GM12878 (cell line): ENCODE data around the gene TMEM167B. TPM values are rescaled to one million over a fixed set of nuclear protein-coding genes. Genes with fewer than 3 reads are reported as not detected.

Experiments used
- ATAC-seq: fragments of 200-7000 bp; cut with Tn5 transposase; 3 replicates; pipeline ENCODE4 v1.9.1; 2020; ENCODE audit warnings: mild to moderate bottlenecking, moderate library complexity
- BruUV-seq: library from RNA; stranded (reverse); fragments of 400-500 nt; replicated peaks from 2 replicates; lab custom pipeline; 2021; lab: Mats Ljungman, UMichigan
- CTCF ChIA-PET: fragments of 300-600 bp; sonication (Branson Sonifier 250); formaldehyde crosslinking; extraction: SDS; loops from one replicate; lab custom pipeline; 2021; ENCODE audit warnings: inconsistent platforms; lab: Yijun Ruan, JAX
- POLR2A ChIA-PET: fragments of 350-600 bp; formaldehyde crosslinking; extraction: SDS; loops from one replicate; lab custom pipeline; 2021; ENCODE audit warnings: inconsistent platforms; lab: Charles Lee
- RAD21 ChIA-PET: fragments of 300-600 bp; sonication (Branson Sonifier 250); formaldehyde crosslinking; loops from one replicate; lab custom pipeline; 2023; ENCODE audit warnings: antibody characterized with exemption; ENCODE audit not compliant: unreplicated experiment; lab: Charles Lee
- SMC1A ChIA-PET: fragments of 300-600 bp; sonication (Branson Sonifier 250); formaldehyde crosslinking; loops from one replicate; lab custom pipeline; 2023; ENCODE audit not compliant: unreplicated experiment, uncharacterized antibody; lab: Charles Lee
- DNase-seq: peaks from one replicate; pipeline ENCODE4 v3.0.0-alpha.2; 2011; ENCODE audit warnings: low read depth, low spot score
- FAIRE-seq: peaks from 3 replicates; lab custom pipeline; 2011; peaks lifted over from hg19 to GRCh38; lab: Jason Lieb, UNC
- H2AFZ ChIP-seq: 2 replicates; pipeline ENCODE4 v1.6.0; 2011; ENCODE audit warnings: low read depth, low read length, control low read depth; ENCODE audit not compliant: control insufficient read depth
- H3K27ac ChIP-seq: 2 replicates; pipeline ENCODE4 v1.5.1; 2011; ENCODE audit warnings: control low read depth; ENCODE audit not compliant: control insufficient read depth, insufficient read depth
- H3K27me3 ChIP-seq, 2 experiments: replicated peaks in 1 of 2; 2 replicates each; pipeline versions ENCODE4 v1.6.0 to v1.6.1; 2011; ENCODE audit warnings: low read length in 1 of 2; ENCODE audit not compliant: control insufficient read depth in 2 of 2, insufficient read depth in 2 of 2
- H3K36me3 ChIP-seq, 2 experiments: 2 replicates each; pipeline ENCODE4 v1.5.1; 2011; ENCODE audit warnings: low read length in 1 of 2; ENCODE audit not compliant: control insufficient read depth in 2 of 2, insufficient read depth in 2 of 2
- H3K4me1 ChIP-seq: 2 replicates; pipeline ENCODE4 v1.6.1; 2011; ENCODE audit warnings: mild to moderate bottlenecking, low read length, moderate library complexity, mixed read lengths; ENCODE audit not compliant: control insufficient read depth, insufficient read depth
- H3K4me2 ChIP-seq: 2 replicates; pipeline ENCODE4 v1.6.0; 2011; ENCODE audit warnings: control low read depth; ENCODE audit not compliant: control insufficient read depth, insufficient read depth
- H3K4me3 ChIP-seq: fragments of 200-600 bp; sonication (generic); 2 replicates; pipeline ENCODE4 v1.5.1; 2016
- H3K79me2 ChIP-seq: 2 replicates; pipeline ENCODE4 v1.6.0; 2011; ENCODE audit warnings: low read length; ENCODE audit not compliant: control insufficient read depth, insufficient read depth
- H3K9ac ChIP-seq: 2 replicates; pipeline ENCODE4 v1.8.0; 2011; ENCODE audit warnings: low read length, control low read depth, mixed read lengths; ENCODE audit not compliant: control insufficient read depth, insufficient read depth
- H3K9me3 ChIP-seq: replicated peaks from 3 replicates; pipeline ENCODE4 v1.5.1; 2011; ENCODE audit warnings: mild to moderate bottlenecking, low read length; ENCODE audit not compliant: control insufficient read depth, insufficient read depth
- H4K20me1 ChIP-seq: 2 replicates; pipeline ENCODE4 v1.6.0; 2011; ENCODE audit not compliant: control insufficient read depth, insufficient read depth
- E2F8 ChIP-seq: fragments of 450-650 bp; IDR thresholded peaks from 2 replicates; pipeline ENCODE4 v1.6.1; 2018; ENCODE audit warnings: mild to moderate bottlenecking, low read depth, moderate library complexity; ENCODE audit not compliant: partially characterized antibody
- FOXK2 ChIP-seq: fragments of 450-650 bp; IDR thresholded peaks from 2 replicates; pipeline ENCODE4 v1.6.1; 2017; ENCODE audit warnings: mild to moderate bottlenecking, moderate library complexity
- HDAC2 ChIP-seq: fragments of 200-600 bp; sonication (generic); IDR thresholded peaks from 2 replicates; pipeline ENCODE4 v1.6.1; 2017
- RUNX3 ChIP-seq: IDR thresholded peaks from 2 replicates; pipeline ENCODE4 v1.6.1; 2012; ENCODE audit warnings: low read length, inconsistent platforms
- SIN3A ChIP-seq: IDR thresholded peaks from 2 replicates; pipeline ENCODE4 v1.6.1; 2012; ENCODE audit warnings: low read depth, low read length, improper control_type of control experiment
- WGBS: methylation state at CpG from one replicate; pipeline ENCODE4 v1.1.6; 2016; ENCODE audit warnings: low lambda C conversion rate; ENCODE audit not compliant: insufficient replicate concordance, insufficient coverage; ENCODE audit errors: missing lambda C conversion rate; 5-methylcytosine and 5-hydroxymethylcytosine counted together
- in situ Hi-C: fragments of 300-500 bp; cut with MboI; formaldehyde crosslinking; loops from 9 replicates; pipeline ENCODE4 v1.14.3; 2018; ENCODE audit warnings: mixed read lengths
- intact Hi-C: fragments of 100-400 bp; cut with micrococcal nuclease; formaldehyde crosslinking; loops from one replicate; pipeline ENCODE4 v1.14.2; 2022; ENCODE audit not compliant: unreplicated experiment
- polyA plus RNA-seq, 11 experiments: library from polyadenylated mRNA; depleted of rRNA in 4 of 11; unstranded in 6 of 11; stranded (reverse) in 5 of 11; fragments of >200 nt; fragmentation: Nextera tagmentation in 4 of 11; fragmentation: Illumina TruSeq in 1 of 11; extraction: Ambion mirVana in 4 of 11; extraction: Trizol in 1 of 11; gene quantifications; 1 replicate in 1 of 11; 2 replicates in 10 of 11; pipeline versions ENCODE4 v1.2.1 to v1.2.3, GENCODE V29; 2011 to 2016; ENCODE audit warnings: inconsistent platforms in 2 of 11, missing spikeins in 2 of 11, low read depth in 1 of 11
- total RNA-seq, 4 experiments: library from RNA; depleted of rRNA in 3 of 4; stranded (reverse); fragments of >200 nt in 3 of 4; fragmentation: Illumina TruSeq in 1 of 4; extraction: Trizol in 1 of 4; gene quantifications; 2 replicates each; pipeline versions ENCODE4 v1.2.1 to v1.2.3, GENCODE V29; 2013 to 2021
- TF ChIP-seq, protein P1 (sequence below): fragments of 450-650 bp; formaldehyde crosslinking; IDR thresholded peaks from 2 replicates; pipeline ENCODE4 v1.5.0; 2022; ENCODE audit warnings: mild to moderate bottlenecking, missing genetic modification characterization

The TMEM167B gene
- total and polyA plus RNA-seq, 10 of the 15 experiments (the other 5 are each of a cell fraction or from before 2014, with no cell fraction given): 15.6 to 26.1 (median 21.1) TPM

DNA sequence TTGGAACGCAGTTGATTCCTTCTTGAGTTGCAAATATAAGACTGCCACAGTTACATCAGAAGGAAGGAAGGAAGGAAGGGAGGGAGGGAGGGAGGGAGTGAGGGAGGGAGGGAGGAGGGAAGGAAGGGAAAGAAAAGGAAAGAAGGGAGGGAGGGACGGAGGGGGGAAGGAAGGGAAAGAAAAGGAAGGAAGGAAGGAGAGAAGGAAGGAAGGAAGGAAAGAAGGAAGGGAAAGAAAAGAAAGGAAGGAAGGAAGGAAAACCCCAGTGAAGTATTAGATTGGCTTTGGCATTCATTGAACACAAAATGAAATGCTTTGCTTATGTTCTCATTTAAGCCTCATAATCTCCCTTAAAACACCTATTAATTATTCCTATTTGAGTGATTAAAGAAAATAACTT lies 42.2 kb upstream of the TMEM167B start:
- intact Hi-C loops (no loop called here), in situ Hi-C loops (no loop called here)
- no peak for ATAC-seq
- RAD21 ChIA-PET: no interaction called here
- no peak for DNase-seq
- no TSS peak for BruUV-seq
- H3K27me3 ChIP-seq: no peaks in the 10 kb centered on the region
- no peaks in the 10 kb centered on the region for H3K36me3 ChIP-seq
- 0% methylated on average over 1 of the region's 2 CpGs for WGBS
- no peak overlapping the region for H2AFZ ChIP-seq
- H3K9me3 ChIP-seq: no peaks in the 10 kb centered on the region
- no peak overlapping the region for H3K4me2 ChIP-seq
- SMC1A ChIA-PET: no interaction called here
- H3K4me3 ChIP-seq: no peak overlapping the region
- no peaks in the 10 kb centered on the region for H4K20me1 ChIP-seq
- H3K27ac ChIP-seq: no peak overlapping the region
- FAIRE-seq: no peak
- H3K79me2 ChIP-seq: no peaks in the 10 kb centered on the region
- TF ChIP-seq HDAC2 (no peak), E2F8 (no peak), FOXK2 (no peak), RUNX3 (no peak), SIN3A (no peak)
- TF ChIP-seq, protein P1, sequence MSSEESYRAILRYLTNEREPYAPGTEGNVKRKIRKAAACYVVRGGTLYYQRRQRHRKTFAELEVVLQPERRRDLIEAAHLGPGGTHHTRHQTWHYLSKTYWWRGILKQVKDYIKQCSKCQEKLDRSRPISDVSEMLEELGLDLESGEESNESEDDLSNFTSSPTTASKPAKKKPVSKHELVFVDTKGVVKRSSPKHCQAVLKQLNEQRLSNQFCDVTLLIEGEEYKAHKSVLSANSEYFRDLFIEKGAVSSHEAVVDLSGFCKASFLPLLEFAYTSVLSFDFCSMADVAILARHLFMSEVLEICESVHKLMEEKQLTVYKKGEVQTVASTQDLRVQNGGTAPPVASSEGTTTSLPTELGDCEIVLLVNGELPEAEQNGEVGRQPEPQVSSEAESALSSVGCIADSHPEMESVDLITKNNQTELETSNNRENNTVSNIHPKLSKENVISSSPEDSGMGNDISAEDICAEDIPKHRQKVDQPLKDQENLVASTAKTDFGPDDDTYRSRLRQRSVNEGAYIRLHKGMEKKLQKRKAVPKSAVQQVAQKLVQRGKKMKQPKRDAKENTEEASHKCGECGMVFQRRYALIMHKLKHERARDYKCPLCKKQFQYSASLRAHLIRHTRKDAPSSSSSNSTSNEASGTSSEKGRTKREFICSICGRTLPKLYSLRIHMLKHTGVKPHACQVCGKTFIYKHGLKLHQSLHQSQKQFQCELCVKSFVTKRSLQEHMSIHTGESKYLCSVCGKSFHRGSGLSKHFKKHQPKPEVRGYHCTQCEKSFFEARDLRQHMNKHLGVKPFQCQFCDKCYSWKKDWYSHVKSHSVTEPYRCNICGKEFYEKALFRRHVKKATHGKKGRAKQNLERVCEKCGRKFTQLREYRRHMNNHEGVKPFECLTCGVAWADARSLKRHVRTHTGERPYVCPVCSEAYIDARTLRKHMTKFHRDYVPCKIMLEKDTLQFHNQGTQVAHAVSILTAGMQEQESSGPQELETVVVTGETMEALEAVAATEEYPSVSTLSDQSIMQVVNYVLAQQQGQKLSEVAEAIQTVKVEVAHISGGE: no peak
- CTCF ChIA-PET: no interaction called here
- no peaks in the 10 kb centered on the region for H3K4me1 ChIP-seq
- H3K9ac ChIP-seq: no peak overlapping the region
- POLR2A ChIA-PET: no interaction called here
